Activated CD4-positive, alpha-beta T cell treated with anti-CD3 and anti-CD28 coated beads, Interleukin-2, amount 50 U/mL, for 16 hours (primary cell): ENCODE results near the gene BAHD1.

Experiments used
- DNase-seq: peaks from one replicate; pipeline ENCODE4 v3.0.0-alpha.2; 2020

Gene BAHD1

DNA sequence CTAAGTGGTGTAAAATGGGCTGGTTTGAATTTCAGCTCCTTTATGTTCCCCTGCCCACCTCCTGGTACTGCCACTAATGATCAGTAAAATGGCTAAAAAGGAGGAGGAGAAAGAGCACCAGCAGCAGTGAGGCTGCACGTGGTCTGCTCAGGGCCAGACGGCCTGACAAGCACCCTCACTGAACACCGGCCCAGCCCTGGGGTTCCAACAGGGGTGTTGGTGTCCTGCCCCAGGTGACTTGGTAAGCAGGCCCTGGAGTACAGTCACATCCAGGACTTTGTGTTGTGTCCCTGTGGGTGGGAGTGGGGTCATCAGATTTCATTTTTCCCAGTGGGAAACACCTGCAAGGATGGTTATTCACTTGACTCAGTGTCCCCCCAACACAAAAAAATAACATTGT, 5.4 kb downstream of the BAHD1 start:
- no peak for DNase-seq

DNA sequence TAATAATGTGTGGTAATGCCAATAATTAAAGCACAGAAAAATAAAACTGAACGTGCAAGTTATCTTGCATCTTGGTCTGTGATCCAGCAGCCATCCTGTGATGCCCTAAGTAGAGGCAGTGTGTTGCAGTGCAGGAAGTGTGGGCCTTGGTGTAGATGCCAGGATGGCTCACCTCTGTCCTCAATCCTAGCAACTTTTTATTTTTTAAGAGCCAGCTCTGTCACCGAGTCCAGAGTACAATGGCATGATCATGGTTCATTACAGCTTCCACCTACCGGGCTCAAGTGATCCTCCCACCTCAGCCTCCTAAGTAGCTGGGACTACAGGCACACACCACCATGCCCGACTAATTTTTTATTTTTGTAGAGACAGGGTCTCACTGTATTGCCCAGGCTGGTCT, 7.6 kb downstream of the BAHD1 start:
- no peak for DNase-seq

DNA sequence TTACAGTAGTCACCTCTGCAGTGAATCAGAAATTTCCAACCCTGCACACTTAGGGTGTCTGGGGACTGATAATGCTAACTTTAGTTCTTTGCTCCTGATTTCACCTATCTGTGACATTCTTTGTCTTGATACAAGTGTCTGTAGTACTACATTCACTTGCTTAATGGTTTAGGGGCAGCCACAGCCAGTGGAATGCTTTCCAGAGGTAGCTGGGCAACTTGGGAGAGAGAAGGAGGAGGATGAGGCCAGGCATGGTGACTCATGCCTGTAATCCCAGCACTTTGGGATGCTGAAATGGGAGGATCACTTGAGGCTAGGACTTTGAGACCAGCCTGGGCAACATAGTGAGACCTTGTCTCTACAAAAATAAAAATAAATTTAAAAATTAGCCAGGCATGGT, 8.5 kb downstream of the BAHD1 start:
- no peak for DNase-seq

DNA sequence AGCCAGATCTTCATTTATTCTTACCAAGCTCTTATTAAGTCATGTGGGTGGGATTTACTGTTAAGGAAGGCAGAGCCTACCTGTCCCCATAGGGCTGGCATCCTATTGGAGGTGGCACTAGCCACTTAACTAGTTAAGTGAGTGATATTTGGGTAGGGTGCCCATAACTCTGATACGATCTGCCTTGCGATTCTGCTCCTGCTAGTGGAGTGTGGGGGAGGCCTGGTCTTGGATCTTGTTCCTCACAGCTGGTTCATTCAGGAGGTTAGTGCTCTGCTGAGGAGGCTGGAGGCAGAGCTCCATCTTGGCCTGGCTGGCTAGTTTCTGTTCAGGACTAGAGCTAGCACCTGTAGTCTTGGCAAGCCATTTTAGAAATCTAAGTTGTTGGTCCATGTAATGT, 9.3 kb downstream of the BAHD1 start:
- no peak for DNase-seq

DNA sequence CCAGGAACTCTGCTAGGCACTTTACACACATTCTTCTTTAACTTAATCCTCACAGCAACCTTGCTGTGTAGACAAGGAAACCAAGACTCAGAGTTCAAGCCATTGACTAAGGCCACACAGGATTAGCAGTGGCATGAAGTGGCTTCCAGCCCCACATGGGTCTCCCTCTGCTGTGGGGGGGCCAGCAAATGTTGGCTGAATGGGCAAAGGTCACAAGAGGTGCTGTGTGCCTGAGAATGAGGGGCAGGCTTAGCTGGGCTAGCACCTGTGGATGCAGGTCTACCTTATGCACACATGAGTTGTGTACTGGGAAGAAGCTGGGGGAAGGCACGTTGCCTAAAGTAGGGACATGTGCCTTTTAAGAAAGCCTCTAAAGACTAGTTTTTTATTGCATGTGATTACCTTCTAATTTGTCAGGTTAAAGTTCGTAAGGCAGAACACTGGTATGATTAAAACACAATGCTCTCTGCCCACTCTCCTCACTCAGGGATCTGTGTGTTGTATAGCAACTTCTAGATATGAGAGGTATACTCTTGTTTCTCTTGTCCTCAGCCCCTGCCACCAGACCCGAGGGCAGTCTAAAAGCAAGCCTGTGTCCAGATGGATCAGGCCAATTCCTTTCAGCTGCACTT, 10.9 kb downstream of the BAHD1 start:
- DNase-seq = no peak

DNA sequence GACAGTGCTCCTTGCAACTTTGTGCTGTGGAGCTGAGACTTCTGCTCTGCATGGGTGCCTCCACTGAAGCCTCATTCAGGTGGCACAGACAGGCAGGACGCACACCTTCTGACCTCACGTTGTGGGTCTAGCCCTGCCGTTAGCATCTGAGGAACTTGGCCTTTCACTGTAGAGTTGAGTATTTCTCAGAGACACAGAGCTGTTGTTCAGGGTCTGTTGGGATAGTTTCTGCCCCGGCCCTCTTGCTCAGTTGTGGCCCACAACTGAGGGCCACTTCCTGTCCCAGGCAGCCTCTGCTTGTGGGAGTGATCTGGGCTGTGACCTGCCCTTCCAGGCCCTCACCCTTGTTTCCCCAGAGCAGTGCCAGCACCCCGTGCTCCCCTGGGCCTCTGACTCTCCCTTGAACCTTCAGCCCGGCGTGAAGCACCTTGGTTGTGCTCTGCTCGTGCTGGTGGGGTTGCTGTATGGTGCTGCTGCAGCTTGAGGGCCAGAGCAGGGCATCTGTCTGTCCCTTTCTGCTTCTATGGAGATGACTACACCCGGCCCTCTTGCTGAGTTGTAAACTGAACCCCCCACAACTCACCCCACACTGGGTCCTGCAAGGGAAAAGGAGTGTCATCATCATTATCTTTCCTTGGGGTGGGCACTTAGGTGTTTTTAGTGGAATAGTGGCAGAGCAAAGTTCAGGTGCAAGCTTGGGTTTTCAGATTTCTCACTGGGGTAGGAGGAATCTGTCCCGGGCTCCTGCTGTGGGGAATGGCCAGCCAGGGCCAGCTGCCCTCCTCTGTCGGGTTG, 11.7 kb downstream of the BAHD1 start:
- no peak for DNase-seq

DNA sequence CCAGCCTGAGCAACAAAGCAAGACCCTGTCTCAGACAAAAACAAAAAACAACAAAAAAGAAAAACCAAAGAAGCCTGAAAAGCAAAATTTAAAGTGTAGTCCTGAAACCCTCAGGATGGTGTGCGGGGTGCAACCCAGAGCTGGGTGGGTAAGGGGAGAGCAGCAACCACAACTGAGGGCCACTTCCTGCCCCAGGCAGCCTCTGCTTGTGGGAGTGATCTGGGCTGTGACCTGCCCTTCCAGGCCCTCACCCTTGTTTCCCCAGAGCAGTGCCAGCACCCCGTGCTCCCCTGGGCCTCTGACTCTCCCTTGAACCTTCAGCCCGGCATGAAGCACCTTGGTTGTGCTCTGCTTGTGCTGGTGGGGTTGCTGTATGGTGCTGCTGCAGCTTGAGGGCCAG, 13.2 kb downstream of the BAHD1 start:
- DNase-seq = peak; percentile 28

DNA sequence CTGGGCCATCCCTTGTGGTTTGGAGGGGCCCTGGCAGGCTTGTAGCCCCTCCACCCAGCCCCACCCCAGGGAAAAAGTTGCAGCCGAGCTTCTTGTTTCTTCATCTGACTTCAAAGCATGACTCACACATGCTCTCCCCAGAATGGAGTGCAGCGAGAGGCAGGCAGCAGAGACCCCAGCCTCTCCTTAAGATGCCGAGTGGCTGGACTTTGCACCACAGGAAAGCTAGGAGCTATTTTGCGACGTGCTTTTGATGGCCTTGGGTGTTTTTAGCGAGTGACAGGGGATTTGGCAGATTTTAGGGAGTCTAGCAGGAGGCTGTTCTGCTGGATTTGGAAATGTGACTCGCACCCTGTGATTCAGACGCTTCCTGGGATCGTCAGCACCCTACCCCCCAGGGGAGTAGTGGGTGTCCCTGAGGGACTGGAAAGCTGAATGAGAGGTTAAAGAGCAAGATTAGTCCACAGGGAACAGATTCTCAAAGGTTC, 14.2 kb downstream of the BAHD1 start:
- DNase-seq = no peak

DNA sequence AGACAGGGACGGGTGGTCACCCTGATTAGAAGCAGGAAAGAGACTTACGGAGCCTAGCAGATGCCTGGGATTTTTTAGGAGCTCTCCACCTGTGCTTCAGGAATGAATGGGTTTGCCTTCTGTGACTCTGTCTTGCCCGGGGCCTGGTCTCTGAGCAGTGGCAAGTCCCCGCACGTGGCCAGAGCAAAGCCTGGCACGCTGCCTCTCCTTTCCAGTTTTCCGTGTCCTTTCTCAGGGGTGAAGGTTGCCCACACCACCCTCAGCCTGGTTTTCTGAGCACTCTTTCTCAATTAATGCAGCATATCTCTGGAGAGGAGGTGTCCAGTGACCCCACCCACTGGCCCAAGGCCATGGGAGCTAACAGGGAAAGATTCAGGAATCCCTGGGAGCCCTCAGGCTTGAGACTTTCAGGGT, 15.6 kb downstream of the BAHD1 start:
- DNase-seq = no peak

DNA sequence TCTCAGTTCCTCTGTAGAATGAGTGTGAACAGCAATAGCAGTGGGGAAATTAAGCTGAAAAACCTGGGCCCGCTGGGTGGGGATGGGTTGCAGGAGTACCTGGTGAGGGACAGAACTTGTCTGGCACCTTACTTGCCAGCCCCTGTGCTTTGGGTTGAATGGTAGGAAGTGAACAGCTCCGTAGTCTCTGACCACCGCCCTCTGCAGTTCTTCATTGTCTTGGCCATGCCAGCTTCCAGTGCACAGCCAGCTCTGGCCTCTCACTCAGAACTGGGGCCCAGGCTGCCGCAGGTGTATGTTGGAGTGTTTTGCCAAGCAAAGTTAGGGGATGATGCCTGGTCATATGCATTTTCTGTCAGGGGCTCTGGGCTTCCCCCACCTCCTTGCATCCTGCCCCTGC, 16.0 kb downstream of the BAHD1 start:
- DNase-seq = no peak

DNA sequence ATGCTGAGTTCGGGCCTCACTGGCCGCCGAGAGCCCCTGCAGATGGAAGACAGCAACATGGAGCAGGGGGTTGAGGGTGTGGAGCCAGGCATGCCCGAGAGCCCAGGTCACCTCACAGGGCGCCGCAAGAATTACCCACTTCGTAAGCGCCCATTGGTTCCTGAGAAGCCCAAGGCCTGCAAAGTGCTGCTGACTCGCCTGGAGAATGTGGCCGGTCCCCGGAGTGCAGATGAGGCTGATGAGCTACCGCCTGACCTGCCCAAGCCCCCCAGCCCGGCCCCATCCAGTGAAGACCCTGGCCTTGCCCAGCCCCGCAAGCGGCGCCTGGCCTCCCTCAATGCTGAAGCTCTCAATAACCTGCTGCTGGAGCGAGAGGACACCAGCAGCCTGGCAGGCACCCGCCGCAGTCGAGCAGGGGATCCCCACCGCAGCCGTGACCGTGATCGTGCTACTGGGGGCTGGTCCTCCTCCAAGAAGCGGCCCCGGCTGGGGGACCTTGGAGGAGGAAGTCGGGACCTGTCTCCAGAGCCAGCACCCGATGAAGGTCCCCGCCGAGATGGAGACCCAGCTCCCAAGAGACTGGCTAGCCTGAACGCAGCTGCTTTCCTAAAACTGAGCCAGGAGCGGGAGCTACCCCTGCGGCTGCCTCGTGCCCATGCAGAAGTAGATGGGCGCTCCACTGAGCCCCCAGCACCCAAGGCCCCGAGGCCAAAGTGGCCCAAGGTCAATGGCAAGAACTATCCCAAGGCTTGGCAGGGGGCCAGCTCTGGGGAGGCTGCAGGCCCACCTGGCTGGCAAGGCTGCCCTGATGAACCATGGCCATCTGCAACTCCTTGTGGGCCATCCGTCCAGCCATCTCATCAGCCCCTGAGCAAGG, 18.0 kb downstream of the BAHD1 start:
- no peak for DNase-seq

DNA sequence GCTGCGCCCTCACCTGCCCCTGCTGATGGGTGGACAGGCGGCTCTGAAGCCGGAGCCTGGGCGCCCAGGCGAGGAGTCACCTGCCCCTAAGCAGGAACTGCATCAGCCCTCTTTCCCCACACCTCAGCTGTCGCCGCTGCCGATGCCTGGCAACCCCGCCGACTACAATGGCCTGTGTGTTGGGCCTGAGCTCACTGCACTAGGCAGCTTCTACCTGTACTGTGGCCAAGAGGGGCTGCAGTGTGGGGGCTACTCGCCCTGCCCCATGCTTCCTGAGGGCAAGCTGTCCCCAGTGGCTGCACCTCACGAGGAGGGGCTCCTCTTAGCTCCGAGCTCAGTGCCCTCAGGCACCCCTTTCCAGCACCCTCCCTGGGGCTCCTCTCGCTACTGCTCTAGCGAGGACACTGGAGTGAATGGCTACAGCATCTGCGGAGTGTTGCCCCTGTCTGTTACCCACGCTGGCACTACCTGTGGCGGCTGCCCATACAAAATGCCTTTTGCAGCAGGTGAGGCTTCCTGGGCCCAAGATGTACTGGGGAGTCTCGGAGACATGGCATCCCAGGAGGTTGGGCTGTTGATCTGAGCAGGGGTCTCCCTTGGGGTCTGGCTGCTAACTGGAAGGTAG, 18.8 kb downstream of the BAHD1 start:
- no peak for DNase-seq

DNA sequence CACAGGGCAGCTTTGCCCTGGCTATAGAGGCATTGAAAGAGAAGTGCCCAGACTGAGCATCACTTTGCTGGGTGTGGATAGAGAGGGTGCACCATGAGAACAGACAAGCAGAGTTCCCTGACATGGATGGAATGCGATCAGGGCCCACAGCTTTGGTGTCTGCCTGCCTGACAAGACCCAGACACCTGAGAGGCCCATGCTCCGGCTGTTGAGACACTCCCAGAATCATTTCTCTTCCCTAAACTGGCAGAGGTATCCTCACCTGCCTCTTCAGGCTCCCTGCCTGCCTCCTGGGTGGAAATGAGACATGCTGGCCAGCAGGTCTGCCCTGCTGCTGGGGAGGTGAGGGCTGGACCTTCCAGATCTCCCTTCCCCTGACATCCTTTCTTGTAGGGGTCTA, 19.7 kb downstream of the BAHD1 start:
- no peak for DNase-seq

DNA sequence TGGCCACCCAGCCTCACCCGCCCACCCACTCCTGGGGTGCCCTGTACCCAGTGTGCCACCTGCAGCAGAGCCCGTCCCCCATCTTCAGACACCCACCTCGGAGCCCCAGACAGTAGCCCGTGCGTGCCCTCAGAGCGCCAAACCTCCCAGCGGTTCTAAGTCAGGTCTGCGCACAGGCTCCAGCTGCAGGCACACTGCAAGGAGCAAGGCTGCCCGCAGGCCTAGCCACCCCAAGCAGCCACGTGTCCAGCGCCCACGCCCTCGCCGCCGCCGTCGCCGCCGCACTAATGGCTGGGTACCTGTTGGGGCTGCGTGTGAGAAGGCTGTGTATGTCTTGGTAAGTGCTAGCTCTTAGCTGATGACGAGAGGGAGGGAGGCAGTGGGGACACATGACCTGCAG, 21.2 kb downstream of the BAHD1 start:
- no peak for DNase-seq

DNA sequence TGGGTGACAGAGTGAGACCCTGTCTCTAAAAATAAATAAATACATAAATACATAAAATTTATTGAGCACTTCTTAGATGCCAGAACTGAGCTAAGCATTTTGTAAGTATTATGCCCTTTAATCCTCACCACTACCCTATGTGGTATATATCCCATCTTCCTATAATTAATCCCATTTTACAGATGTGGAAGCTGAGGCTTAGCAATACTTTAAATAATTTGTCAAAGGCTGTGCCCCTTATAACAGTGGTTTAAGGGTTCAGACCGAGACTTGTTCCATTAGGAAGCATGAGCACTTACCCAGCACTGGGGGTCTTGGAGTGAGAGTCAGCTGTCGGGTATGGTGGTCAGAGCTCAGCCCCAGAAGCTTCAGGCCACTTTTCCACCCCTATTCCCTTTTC, 22.5 kb downstream of the BAHD1 start:
- no peak for DNase-seq

DNA sequence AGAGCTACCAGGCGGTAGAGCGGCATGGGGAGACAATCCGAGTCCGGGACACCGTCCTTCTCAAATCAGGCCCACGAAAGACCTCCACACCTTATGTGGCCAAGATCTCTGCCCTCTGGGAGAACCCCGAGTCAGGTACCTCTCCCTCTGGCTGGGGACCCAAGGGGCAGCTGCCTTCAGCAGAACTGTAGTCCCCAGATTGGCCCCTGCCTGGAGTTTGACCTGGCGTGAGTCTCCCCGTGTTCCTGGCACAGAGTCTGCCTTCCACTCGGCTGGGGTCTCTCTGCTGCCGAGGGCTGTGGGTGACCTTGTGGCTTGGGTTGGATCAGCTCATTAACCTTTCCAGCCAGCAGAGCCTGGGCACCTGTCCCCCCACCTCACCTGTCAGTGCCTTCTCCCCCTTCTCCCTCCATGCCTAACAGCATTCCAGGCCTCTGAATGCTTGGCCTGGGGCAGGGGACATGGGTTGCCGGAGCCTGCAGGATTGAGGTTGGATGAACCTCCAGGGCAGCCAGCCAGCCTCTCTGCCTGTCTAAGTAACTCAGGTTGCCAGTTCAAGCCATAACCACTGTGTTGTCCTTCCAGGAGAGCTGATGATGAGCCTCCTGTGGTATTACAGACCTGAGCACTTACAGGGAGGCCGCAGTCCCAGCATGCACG, 23.3 kb downstream of the BAHD1 start:
- no peak for DNase-seq

DNA sequence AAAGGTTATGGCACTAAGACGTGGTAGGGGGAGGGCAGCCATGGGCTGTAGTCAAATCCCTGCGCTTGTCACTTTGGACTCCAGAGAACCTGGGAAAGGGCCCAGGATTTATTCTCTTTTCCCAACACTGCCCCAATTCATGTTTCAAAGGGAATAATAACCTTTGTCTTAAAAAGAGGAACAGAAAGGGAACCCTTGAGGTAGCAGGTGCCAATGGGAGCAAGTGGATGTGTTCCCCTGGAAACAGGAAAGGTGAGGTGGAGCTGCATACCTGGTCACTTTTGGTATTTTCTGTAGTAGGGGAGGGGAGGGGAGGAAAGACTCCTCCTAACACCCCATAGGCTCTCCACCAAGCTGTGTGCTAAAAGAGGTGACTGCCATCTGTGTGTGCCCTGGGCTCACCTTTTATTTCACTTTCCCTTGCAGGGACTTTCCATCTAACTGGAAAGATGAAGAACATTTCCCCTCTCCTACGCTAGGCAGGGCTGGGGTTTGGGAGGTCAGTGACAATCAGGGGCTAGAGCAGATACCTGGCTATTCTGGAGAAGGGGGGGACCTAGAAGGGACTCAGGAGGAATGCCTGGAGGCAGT, 23.9 kb downstream of the BAHD1 start:
- no peak for DNase-seq

DNA sequence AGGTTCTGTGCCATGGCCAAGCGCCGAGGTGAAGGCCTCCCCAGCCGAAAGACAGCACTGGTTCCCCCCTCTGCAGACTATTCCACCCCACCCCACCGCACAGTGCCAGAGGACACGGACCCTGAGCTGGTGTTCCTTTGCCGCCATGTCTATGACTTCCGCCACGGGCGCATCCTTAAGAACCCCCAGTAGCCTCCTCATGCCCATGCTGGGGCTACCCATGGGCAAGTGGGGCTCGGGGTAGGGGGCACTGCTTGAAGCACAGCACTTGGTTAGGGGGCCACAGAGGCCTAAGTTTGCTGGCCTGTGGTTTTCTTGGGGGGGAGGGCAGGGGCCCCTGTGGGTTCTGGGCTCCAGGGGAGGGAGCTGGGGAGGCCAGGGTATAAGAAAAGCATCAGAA, 25.2 kb downstream of the BAHD1 start:
- DNase-seq = no peak

DNA sequence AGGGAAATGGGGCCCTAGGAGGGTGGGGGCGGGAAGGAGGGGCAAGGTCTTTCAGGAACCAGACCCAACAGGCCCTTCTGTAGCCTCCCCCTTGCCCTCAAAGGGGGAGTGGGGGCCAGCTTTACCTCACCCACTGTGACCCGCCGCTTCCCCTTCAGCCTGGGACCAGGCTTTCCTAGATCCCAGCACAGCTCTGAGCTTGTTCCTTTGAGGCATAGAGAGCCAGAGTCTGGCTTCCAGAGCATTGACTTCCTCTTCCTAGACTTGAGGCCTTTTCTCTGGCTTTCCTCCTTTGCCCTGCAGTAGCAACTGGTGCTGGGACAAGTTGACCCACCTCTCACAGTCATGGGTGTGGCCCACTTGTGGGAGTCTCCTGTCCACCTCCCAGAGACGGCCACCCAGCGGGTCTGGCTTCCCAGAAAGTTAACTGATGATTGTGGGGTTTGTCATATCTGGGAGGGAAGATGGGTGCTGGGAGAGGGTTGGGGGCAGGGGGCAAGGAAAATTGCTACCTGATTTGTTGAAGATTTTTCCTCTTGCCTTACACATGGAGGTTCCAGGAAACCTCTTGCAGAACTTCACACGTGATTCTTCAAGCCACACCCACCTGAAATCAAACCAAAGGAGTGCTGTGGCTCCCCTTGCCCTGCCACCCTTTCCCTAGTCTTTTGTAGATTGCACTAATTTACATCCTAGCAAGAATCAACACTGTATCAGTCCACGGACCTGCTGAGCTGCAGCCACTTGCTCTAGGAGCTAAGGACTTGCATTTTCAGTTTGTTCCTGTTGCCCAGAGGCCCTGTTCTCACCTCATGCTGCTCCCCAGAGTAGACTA, 25.9 kb downstream of the BAHD1 start:
- no peak for DNase-seq

DNA sequence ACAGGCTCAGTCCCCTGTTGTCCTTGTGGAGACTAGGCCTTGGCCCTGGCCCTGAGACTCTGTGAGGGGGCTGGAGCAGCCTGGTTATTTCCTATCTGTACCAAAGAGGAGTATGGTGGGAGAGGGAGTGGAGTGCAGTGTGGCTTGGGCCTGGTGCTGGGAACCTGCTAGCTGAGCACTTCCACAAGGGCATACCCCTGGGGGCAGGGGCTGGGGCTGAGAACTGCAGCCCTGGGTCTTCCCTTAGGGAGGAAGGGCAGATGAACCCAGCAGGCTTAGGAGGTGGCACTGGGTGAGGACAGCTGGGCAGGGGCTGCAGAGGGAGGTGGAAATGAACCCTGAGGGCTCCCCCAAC, 26.5 kb downstream of the BAHD1 start:
- DNase-seq = no peak

DNA sequence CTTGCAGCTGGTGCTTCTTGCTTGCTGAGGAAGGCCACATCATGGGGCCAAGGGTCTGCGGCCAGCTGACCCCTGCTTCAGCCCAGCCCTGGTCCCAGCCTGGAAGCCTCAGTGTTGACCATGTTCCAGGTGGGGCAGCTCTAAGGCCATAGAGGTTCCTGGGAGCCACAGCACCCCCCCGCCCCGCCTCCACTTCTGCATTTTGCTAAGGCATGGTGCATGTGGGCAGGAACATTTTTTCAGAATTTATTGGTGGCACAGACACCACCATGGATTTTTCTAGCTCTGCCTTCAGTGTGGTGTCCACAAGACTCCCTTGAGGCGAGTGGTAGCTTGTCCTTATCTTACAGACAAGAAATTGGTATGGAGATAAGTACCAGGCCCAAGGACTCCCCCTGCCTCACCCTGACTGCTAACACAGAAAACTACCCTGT, 28.2 kb downstream of the BAHD1 start:
- no peak for DNase-seq
